Hepatocyte (in vitro differentiated cells): ENCODE measurements around the gene BBX.

Source experiments
- CTCF ChIP-seq: fragments of 200-600 bp; sonication (generic); IDR thresholded peaks from 2 replicates; pipeline ENCODE4 v1.5.1; 2016; ENCODE audit warnings: antibody characterized with exemption, mild to moderate bottlenecking; ENCODE audit not compliant: poor library complexity
- EZH2 ChIP-seq: fragments of 200-600 bp; sonication (generic); IDR thresholded peaks from 2 replicates; pipeline ENCODE4 v1.6.1; 2016; ENCODE audit warnings: antibody characterized with exemption, mild to moderate bottlenecking, borderline replicate concordance
- EZH2phosphoT487 ChIP-seq: fragments of 200-600 bp; sonication (generic); IDR thresholded peaks from one replicate; pipeline ENCODE4 v1.6.1; 2018; ENCODE audit warnings: antibody characterized with exemption, mild to moderate bottlenecking, low read depth, moderate library complexity; ENCODE audit not compliant: unreplicated experiment, severe bottlenecking

- TF ChIP-seq CTCF (no peak), EZH2phosphoT487 (no peak), EZH2 (no peak)
Measured at GRCh38 chr3:107670986-107671385, 148.2 kb downstream of the BBX start.
